Prostate gland (tissue), 2 donors: ENCODE measurements around the gene CHPT1. TPM values are rescaled to one million over a fixed set of nuclear protein-coding genes. Genes with fewer than 3 reads are reported as not detected.

ENCODE experiments used
- DNase-seq: peaks from one replicate; pipeline ENCODE4 v3.0.0-alpha.2; 2019; ENCODE audit warnings: low spot score
- H3K27ac ChIP-seq, 2 donors: fragments of 200-600 bp; sonication (generic); 2 replicates each; pipeline ENCODE4 v1.5.1; 2017 to 2019
- H3K27me3 ChIP-seq: fragments of 200-600 bp; sonication (generic); replicated peaks from 2 replicates; pipeline ENCODE4 v1.5.1; 2019; ENCODE audit not compliant: insufficient read depth
- H3K36me3 ChIP-seq, 2 donors: fragments of 200-600 bp; sonication (generic); 1 replicate in 1 of 2; 2 replicates in 1 of 2; pipeline versions ENCODE4 v1.5.1 to v1.8.1; 2017 to 2019
- H3K4me1 ChIP-seq: fragments of 200-600 bp; sonication (generic); replicated peaks from 2 replicates; pipeline ENCODE4 v1.5.1; 2019
- H3K4me3 ChIP-seq, 2 donors: fragments of 200-600 bp; sonication (generic); 2 replicates each; pipeline ENCODE4 v1.5.1; 2017 to 2019
- H3K9me3 ChIP-seq: fragments of 200-600 bp; sonication (generic); 2 replicates; pipeline ENCODE4 v1.5.1; 2017
- POLR2A ChIP-seq: fragments of 450-650 bp; IDR thresholded peaks from one replicate; pipeline ENCODE4 v1.6.1; 2016; ENCODE audit warnings: antibody characterized with exemption, mild to moderate bottlenecking
- POLR2AphosphoS5 ChIP-seq: sonication (generic); formaldehyde crosslinking; IDR thresholded peaks from one replicate; pipeline ENCODE4 v1.6.1; 2017; ENCODE audit warnings: antibody characterized with exemption
- WGBS: methylation state at CpG from one replicate; pipeline ENCODE4 v1.1.5; 2018; 5-methylcytosine and 5-hydroxymethylcytosine counted together
- intact Hi-C: fragments of 100-400 bp; cut with DNase I; formaldehyde crosslinking; loops from one replicate; pipeline ENCODE4 v1.14.2; 2022
- total RNA-seq, 2 donors: library from RNA; depleted of rRNA; stranded (reverse); fragments of >200 nt; gene quantifications; one replicate each; pipeline ENCODE4 v1.1.0, GENCODE V29; 2016
- TF ChIP-seq, protein P1 (sequence below), 4 experiments: fragments of 200-600 bp in 2 of 4; fragments of 450-650 bp in 2 of 4; sonication (generic) in 2 of 4; IDR thresholded peaks; 1 replicate in 3 of 4; 2 replicates in 1 of 4; pipeline ENCODE4 v1.5.1; 2016 to 2019; ENCODE audit warnings: antibody characterized with exemption in 4 of 4, mild to moderate bottlenecking in 2 of 4, moderate library complexity in 2 of 4

Gene CHPT1
- 100 to 1,000 TPM; 106 to 129 TPM for total RNA-seq

- intact Hi-C loops, result loop anchor here (5.0 kb wide), 2 partner anchors 80 to 290 kb away; partner anchors contain the start of gene ARL1
- Histone ChIP-seq H3K9me3 (no peaks in the 10 kb centered on the region), H3K27me3 (no peaks in the 10 kb centered on the region), H3K27ac (peak within 1 kb of the TSS; percentile 86 to 90), H3K4me1 (no peaks in the 10 kb centered on the region), H3K36me3 (no peaks in the 10 kb centered on the region), H3K4me3 (peak within 1 kb of the TSS; percentile 83 to 91)
- DNase-seq, result peak; percentile 57
- WGBS, result under 1% methylated on average over 25 of the region's 80 CpGs
- TF ChIP-seq POLR2A, result peak; percentile 42
- TF ChIP-seq, protein P1, sequence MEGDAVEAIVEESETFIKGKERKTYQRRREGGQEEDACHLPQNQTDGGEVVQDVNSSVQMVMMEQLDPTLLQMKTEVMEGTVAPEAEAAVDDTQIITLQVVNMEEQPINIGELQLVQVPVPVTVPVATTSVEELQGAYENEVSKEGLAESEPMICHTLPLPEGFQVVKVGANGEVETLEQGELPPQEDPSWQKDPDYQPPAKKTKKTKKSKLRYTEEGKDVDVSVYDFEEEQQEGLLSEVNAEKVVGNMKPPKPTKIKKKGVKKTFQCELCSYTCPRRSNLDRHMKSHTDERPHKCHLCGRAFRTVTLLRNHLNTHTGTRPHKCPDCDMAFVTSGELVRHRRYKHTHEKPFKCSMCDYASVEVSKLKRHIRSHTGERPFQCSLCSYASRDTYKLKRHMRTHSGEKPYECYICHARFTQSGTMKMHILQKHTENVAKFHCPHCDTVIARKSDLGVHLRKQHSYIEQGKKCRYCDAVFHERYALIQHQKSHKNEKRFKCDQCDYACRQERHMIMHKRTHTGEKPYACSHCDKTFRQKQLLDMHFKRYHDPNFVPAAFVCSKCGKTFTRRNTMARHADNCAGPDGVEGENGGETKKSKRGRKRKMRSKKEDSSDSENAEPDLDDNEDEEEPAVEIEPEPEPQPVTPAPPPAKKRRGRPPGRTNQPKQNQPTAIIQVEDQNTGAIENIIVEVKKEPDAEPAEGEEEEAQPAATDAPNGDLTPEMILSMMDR (IDR thresholded peaks at IDR 0.05), result no peak
These were observed at the start of gene CHPT1 for GRCh38 chr12:101697197-101697929. Gene CHPT1, plus strand, starts transcription at chr12:101697640. Its CDS starts 222 bp downstream, at chr12:101697862.

DNA sequence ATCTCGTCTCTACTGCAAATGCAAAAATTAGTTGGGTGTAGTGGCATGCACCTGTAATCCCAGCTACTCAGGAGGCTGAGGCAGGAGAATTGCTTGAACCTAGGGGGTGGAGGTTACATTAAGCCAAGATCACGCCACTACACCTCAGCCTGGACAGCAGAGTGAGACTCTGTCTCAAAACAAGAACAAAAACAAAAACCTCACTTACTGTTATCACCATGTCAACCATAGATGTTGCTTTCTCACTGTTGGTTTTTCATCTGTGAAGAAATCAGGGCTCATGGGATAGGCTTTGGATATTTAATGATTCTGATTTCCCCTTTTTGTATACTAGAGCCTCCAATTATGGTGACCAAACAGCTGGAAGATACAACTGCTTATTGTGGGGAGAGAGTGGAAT, 49.7 kb upstream of the CHPT1 start:
- no peaks in the 10 kb centered on the region for H3K9me3 ChIP-seq
- no peaks in the 10 kb centered on the region for H3K27me3 ChIP-seq
- WGBS, result 98% methylated on average over 2 of the region's 2 CpGs
- H3K4me3 ChIP-seq, result no peak overlapping the region
- DNase-seq, result no peak
- H3K27ac ChIP-seq, result no peak overlapping the region
- no peaks in the 10 kb centered on the region for H3K4me1 ChIP-seq
- no peak for TF ChIP-seq POLR2A
- TF ChIP-seq, protein P1 (IDR thresholded peaks at IDR 0.05), result no peak
- no peak for TF ChIP-seq POLR2AphosphoS5
- no peaks in the 10 kb centered on the region for H3K36me3 ChIP-seq
- intact Hi-C loops, result no loop called here

DNA sequence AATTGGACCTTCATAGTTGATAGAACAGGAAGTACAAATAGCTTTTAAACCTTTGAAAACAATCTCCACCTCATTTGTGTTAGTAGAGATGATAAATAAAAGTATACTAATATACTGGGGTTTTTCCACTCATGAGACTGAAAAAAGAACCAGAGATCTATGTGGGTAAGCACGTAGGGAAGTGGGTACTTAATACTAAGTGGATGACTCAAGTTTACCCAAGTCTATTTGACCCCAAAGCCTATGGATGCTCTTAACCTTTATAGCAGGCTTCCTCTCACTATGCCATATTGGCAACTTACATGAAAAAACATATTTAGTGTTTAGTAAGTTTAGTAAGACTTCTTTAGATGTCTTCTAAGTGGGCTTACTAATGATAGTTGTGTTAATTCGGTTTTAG, 49.2 kb upstream of the CHPT1 start:
- 79% methylated on average over 2 of the region's 2 CpGs for WGBS

GRCh38 chr12:101650346-101651117, 46.9 kb upstream of the CHPT1 start:
- H3K27me3 ChIP-seq, result no peaks in the 10 kb centered on the region
- H3K36me3 ChIP-seq, result no peaks in the 10 kb centered on the region
- no peak for DNase-seq
- no peaks in the 10 kb centered on the region for H3K4me1 ChIP-seq
- 73% methylated on average over 4 of the region's 4 CpGs for WGBS
- TF ChIP-seq POLR2A, result no peak
- no peak for TF ChIP-seq POLR2AphosphoS5
- TF ChIP-seq, protein P1 (IDR thresholded peaks at IDR 0.05), result no peak
- H3K27ac ChIP-seq, result no peak overlapping the region
- no peaks in the 10 kb centered on the region for H3K9me3 ChIP-seq
- intact Hi-C loops, result no loop called here
- H3K4me3 ChIP-seq, result no peak overlapping the region

More for the DNA sequence above, 49.2 kb upstream of the CHPT1 start:
- intact Hi-C loops, result no loop called here
- Histone ChIP-seq H3K4me3 (no peak overlapping the region), H3K9me3 (no peaks in the 10 kb centered on the region), H3K36me3 (no peaks in the 10 kb centered on the region), H3K4me1 (no peaks in the 10 kb centered on the region), H3K27ac (no peak overlapping the region), H3K27me3 (no peaks in the 10 kb centered on the region)
- DNase-seq, result no peak
- TF ChIP-seq POLR2AphosphoS5 (no peak), POLR2A (no peak)
- TF ChIP-seq, protein P1 (IDR thresholded peaks at IDR 0.05), result no peak
